Measurements from ENCODE around the gene MAPK10. TPM values are rescaled to one million over a fixed set of nuclear protein-coding genes. Genes with fewer than 3 reads are reported as not detected.
A peak's percentile ranks its signal among the peaks of the same experiment; 100 is the strongest.
"Not testable (repeated sequence)": the region's sequence is repeated elsewhere in the genome, so short reads cannot be mapped to it uniquely, and the experiment has no call there.

MAPK10 gene
- total RNA-seq, 1 experiment from 2014 or later: 0.79 TPM

DNA sequence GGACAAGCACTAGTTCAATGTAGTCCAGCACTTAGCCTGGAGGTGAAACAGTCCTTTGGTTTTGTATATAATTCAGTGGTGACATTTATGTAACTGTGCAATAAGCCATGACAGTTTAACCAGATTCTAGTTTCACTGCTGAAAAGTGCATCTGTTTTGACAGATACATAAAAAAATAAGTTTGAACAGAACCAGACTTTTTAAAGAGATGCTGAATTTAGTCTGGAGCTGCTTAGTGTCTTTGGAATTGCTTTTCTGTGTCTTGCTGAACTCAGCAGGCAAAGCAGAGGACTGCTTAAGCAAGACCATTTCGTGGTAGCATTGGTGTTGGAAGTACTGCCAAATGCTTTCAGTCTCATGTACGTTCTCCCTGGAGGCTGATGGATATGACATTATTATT lies 393.5 kb downstream of the MAPK10 start:
- H3K9me3 Mint-ChIP-seq (ENCODE audit: unreplicated experiment): no peaks in the 10 kb centered on the region
- no peak overlapping the region for H3K4me3 Mint-ChIP-seq (ENCODE audit: unreplicated experiment)
- intact Hi-C loops (cut with micrococcal nuclease; ENCODE audit: unreplicated experiment): loop anchor here (5.0 kb wide), 1 partner anchor 76 kb away; no protein-coding TSS in a partner anchor
- no peaks in the 10 kb centered on the region for H3K27me3 Mint-ChIP-seq (ENCODE audit: insufficient read depth, unreplicated experiment)
- CTCF ChIA-PET: no interaction called here
- H3K4me1 Mint-ChIP-seq (ENCODE audit: low read depth, unreplicated experiment): no peaks in the 10 kb centered on the region
- BruUV-seq (replicated peaks): no TSS peak
- H3K9me3 ChIP-seq: no peaks in the 10 kb centered on the region
- H3K36me3 Mint-ChIP-seq (ENCODE audit: insufficient read depth, unreplicated experiment): no peaks in the 10 kb centered on the region
- H3K27ac Mint-ChIP-seq (ENCODE audit: unreplicated experiment): no peak overlapping the region
- no peaks in the 10 kb centered on the region for H3K27me3 ChIP-seq (replicated peaks; ENCODE audit: control insufficient read depth, insufficient read depth, low read length)
- no peak for DNase-seq
- POLR2A ChIA-PET: no interaction called here
- H3K4me3 ChIP-seq (ENCODE audit: low read depth, low read length): no peak overlapping the region
- no peaks in the 10 kb centered on the region for H3K36me3 ChIP-seq (ENCODE audit: control insufficient read depth, insufficient read depth, low read length)
- no peaks in the 10 kb centered on the region for H3K4me1 ChIP-seq
- TF ChIP-seq, protein P1, sequence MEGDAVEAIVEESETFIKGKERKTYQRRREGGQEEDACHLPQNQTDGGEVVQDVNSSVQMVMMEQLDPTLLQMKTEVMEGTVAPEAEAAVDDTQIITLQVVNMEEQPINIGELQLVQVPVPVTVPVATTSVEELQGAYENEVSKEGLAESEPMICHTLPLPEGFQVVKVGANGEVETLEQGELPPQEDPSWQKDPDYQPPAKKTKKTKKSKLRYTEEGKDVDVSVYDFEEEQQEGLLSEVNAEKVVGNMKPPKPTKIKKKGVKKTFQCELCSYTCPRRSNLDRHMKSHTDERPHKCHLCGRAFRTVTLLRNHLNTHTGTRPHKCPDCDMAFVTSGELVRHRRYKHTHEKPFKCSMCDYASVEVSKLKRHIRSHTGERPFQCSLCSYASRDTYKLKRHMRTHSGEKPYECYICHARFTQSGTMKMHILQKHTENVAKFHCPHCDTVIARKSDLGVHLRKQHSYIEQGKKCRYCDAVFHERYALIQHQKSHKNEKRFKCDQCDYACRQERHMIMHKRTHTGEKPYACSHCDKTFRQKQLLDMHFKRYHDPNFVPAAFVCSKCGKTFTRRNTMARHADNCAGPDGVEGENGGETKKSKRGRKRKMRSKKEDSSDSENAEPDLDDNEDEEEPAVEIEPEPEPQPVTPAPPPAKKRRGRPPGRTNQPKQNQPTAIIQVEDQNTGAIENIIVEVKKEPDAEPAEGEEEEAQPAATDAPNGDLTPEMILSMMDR (IDR thresholded peaks at IDR 0.05; ENCODE audit: insufficient read depth in 1 of 2, low read depth in 1 of 2, low read length in 1 of 2, severe bottlenecking in 1 of 2, unreplicated experiment in 1 of 2): no peak

DNA sequence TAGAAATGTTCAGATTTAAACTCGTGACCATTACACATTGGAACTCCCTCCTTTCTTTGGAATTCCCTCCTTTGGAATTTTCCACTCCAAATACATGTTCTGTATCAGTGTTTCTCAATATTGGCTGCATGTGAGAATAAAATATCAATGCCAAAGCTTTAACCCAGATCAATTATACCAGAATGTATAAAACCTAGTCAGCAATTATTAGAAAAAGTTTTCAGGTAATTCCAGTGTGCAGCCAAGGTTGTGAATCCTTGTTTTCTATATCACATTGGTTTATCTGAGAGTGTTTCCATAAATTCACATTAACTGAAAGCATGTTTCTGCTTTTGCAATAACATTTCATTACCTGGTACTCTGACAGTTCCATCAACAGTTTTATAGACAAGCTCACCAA lies 394.3 kb downstream of the MAPK10 start:
- H3K36me3 Mint-ChIP-seq (ENCODE audit: insufficient read depth, unreplicated experiment): no peaks in the 10 kb centered on the region
- Histone ChIP-seq H3K27me3 (replicated peaks; ENCODE audit: control insufficient read depth, insufficient read depth, low read length) (no peaks in the 10 kb centered on the region), H3K4me1 (no peaks in the 10 kb centered on the region), H3K9me3 (no peaks in the 10 kb centered on the region), H3K36me3 (ENCODE audit: control insufficient read depth, insufficient read depth, low read length) (no peaks in the 10 kb centered on the region), H3K4me3 (ENCODE audit: low read depth, low read length) (no peak overlapping the region)
- POLR2A ChIA-PET: no interaction called here
- BruUV-seq (replicated peaks): no TSS peak
- no peaks in the 10 kb centered on the region for H3K9me3 Mint-ChIP-seq (ENCODE audit: unreplicated experiment)
- no peaks in the 10 kb centered on the region for H3K4me1 Mint-ChIP-seq (ENCODE audit: low read depth, unreplicated experiment)
- no peak for DNase-seq
- no peak overlapping the region for H3K4me3 Mint-ChIP-seq (ENCODE audit: unreplicated experiment)
- no peaks in the 10 kb centered on the region for H3K27me3 Mint-ChIP-seq (ENCODE audit: insufficient read depth, unreplicated experiment)
- no peak overlapping the region for H3K27ac Mint-ChIP-seq (ENCODE audit: unreplicated experiment)
- CTCF ChIA-PET: no interaction called here
- TF ChIP-seq, protein P1 (IDR thresholded peaks at IDR 0.05; ENCODE audit: insufficient read depth in 1 of 2, low read depth in 1 of 2, low read length in 1 of 2, severe bottlenecking in 1 of 2, unreplicated experiment in 1 of 2): no peak
- intact Hi-C loops (cut with micrococcal nuclease; ENCODE audit: unreplicated experiment): loop anchor here (5.0 kb wide), 1 partner anchor 77 kb away; no protein-coding TSS in a partner anchor

DNA sequence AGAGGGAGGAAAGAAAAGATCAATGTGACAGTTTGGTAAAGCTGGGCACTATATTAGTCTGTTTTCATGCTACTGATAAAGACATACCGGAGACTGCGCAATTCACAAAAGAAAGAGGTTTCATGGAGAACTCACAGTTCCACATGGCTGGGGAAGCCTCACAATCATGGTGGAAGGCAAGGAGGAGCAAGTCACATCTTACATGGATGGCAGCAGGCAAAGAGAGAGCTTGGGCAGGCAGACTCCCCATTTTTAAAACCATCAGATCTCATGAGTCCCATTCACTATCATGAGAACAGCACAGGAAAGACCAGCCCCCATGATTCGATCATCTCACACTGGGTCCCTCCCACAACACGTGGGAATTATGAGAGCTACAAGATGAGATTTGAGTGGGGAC lies 394.8 kb downstream of the MAPK10 start:
- POLR2A ChIA-PET; H3K27ac Mint-ChIP-seq (ENCODE audit: unreplicated experiment); H3K27me3 Mint-ChIP-seq (ENCODE audit: insufficient read depth, unreplicated experiment); BruUV-seq (replicated peaks); H3K36me3 Mint-ChIP-seq (ENCODE audit: insufficient read depth, unreplicated experiment); H3K4me3 ChIP-seq (ENCODE audit: low read depth, low read length); H3K36me3 ChIP-seq (ENCODE audit: control insufficient read depth, insufficient read depth, low read length); H3K9me3 ChIP-seq; H3K4me1 ChIP-seq; H3K4me1 Mint-ChIP-seq (ENCODE audit: low read depth, unreplicated experiment); H3K4me3 Mint-ChIP-seq (ENCODE audit: unreplicated experiment); DNase-seq; H3K27me3 ChIP-seq (replicated peaks; ENCODE audit: control insufficient read depth, insufficient read depth, low read length); H3K9me3 Mint-ChIP-seq (ENCODE audit: unreplicated experiment): not testable (repeated sequence)
- CTCF ChIA-PET: interaction anchor here (0.6 to 1.2 kb wide), 3 partner anchors 59 to 168 kb away, joined by 3 to 21 read pairs (median 5); no protein-coding TSS in a partner anchor
- intact Hi-C loops (cut with micrococcal nuclease; ENCODE audit: unreplicated experiment): loop anchor here (5.0 kb wide), 1 partner anchor 77 kb away; no protein-coding TSS in a partner anchor

DNA sequence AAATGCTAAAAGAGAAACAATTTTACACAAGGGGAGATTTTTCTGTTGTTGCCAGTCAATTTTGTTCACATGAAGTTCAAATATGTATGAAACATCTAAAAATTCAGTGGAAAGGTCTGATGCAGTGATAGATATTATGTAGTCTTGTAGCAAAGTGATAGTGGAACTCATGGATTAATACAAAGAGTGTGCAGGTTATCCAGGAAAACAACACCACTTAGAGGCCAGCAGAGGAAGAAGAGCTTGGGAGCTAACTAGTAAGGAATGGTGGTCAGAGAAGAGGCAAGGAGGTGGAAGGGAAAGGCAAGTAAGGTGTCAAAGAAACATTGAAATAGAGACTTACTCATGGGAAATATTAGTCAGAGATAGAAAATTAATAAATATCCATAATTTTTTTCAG lies 395.6 kb downstream of the MAPK10 start:
- no peak overlapping the region for H3K4me3 ChIP-seq (ENCODE audit: low read depth, low read length)
- Mint-ChIP-seq H3K9me3 (ENCODE audit: unreplicated experiment) (no peaks in the 10 kb centered on the region), H3K27ac (ENCODE audit: unreplicated experiment) (no peak overlapping the region), H3K36me3 (ENCODE audit: insufficient read depth, unreplicated experiment) (no peaks in the 10 kb centered on the region), H3K4me1 (ENCODE audit: low read depth, unreplicated experiment) (no peaks in the 10 kb centered on the region), H3K27me3 (ENCODE audit: insufficient read depth, unreplicated experiment) (no peaks in the 10 kb centered on the region), H3K4me3 (ENCODE audit: unreplicated experiment) (no peak overlapping the region)
- TF ChIP-seq, protein P1 (IDR thresholded peaks at IDR 0.05; ENCODE audit: insufficient read depth in 1 of 2, low read depth in 1 of 2, low read length in 1 of 2, severe bottlenecking in 1 of 2, unreplicated experiment in 1 of 2): no peak
- BruUV-seq (replicated peaks): no TSS peak
- intact Hi-C loops (cut with micrococcal nuclease; ENCODE audit: unreplicated experiment): loop anchor here (1.0 kb wide), 2 partner anchors 138 to 167 kb away; no protein-coding TSS in a partner anchor
- no peaks in the 10 kb centered on the region for H3K36me3 ChIP-seq (ENCODE audit: control insufficient read depth, insufficient read depth, low read length)
- H3K4me1 ChIP-seq: no peaks in the 10 kb centered on the region
- DNase-seq: peak in 1 of 2 experiments; percentile 5
- POLR2A ChIA-PET: no interaction called here
- CTCF ChIA-PET: interaction anchor here (0.6 to 1.2 kb wide), 3 partner anchors 58 to 167 kb away, joined by 3 to 21 read pairs (median 5); no protein-coding TSS in a partner anchor
- H3K9me3 ChIP-seq: no peaks in the 10 kb centered on the region
- H3K27me3 ChIP-seq (replicated peaks; ENCODE audit: control insufficient read depth, insufficient read depth, low read length): no peaks in the 10 kb centered on the region
